ENCODE results near the gene COL16A1.

The COL16A1 gene

GRCh38 chr1:31650161-31651088 is 53.4 kb downstream of the COL16A1 start:
- no peak for FAIRE-seq
- no peak for DNase-seq (ENCODE audit: insufficient read length, low spot score)
- no peak for TF ChIP-seq POLR2AphosphoS5 (IDR thresholded peaks at IDR 0.05; ENCODE audit: low read depth, low read length)
- no peak for TF ChIP-seq POU2F2 (IDR thresholded peaks at IDR 0.05; ENCODE audit: low read depth, low read length)
- no peak for TF ChIP-seq PAX5 (IDR thresholded peaks at IDR 0.05; ENCODE audit: insufficient read depth, low read length, severe bottlenecking)
- TF ChIP-seq SPI1 (IDR thresholded peaks at IDR 0.05; ENCODE audit: low read depth, low read length) = no peak
- no peak for TF ChIP-seq TAF1 (IDR thresholded peaks at IDR 0.05; ENCODE audit: low read depth, low read length)
- TF ChIP-seq POLR2A (IDR thresholded peaks at IDR 0.05; ENCODE audit: low read depth, low read length) = no peak

GRCh38 chr1:31648641-31649357 is 55.0 kb downstream of the COL16A1 start:
- TF ChIP-seq POLR2A (IDR thresholded peaks at IDR 0.05; ENCODE audit: low read depth, low read length) (no peak), POU2F2 (IDR thresholded peaks at IDR 0.05; ENCODE audit: low read depth, low read length) (no peak), SPI1 (IDR thresholded peaks at IDR 0.05; ENCODE audit: low read depth, low read length) (no peak), TAF1 (IDR thresholded peaks at IDR 0.05; ENCODE audit: low read depth, low read length) (no peak), POLR2AphosphoS5 (IDR thresholded peaks at IDR 0.05; ENCODE audit: low read depth, low read length) (no peak), PAX5 (IDR thresholded peaks at IDR 0.05; ENCODE audit: insufficient read depth, low read length, severe bottlenecking) (no peak)
- FAIRE-seq = no peak
- no peak for DNase-seq (ENCODE audit: insufficient read length, low spot score)

GRCh38 chr1:31648190-31648589 is 55.6 kb downstream of the COL16A1 start:
- TF ChIP-seq PAX5 (IDR thresholded peaks at IDR 0.05; ENCODE audit: insufficient read depth, low read length, severe bottlenecking) = no peak
- no peak for TF ChIP-seq POU2F2 (IDR thresholded peaks at IDR 0.05; ENCODE audit: low read depth, low read length)
- TF ChIP-seq SPI1 (IDR thresholded peaks at IDR 0.05; ENCODE audit: low read depth, low read length) = no peak
- TF ChIP-seq TAF1 (IDR thresholded peaks at IDR 0.05; ENCODE audit: low read depth, low read length) = no peak
- TF ChIP-seq POLR2AphosphoS5 (IDR thresholded peaks at IDR 0.05; ENCODE audit: low read depth, low read length) = no peak
- no peak for TF ChIP-seq POLR2A (IDR thresholded peaks at IDR 0.05; ENCODE audit: low read depth, low read length)
- DNase-seq (ENCODE audit: insufficient read length, low spot score) (no peak), FAIRE-seq (no peak)

GRCh38 chr1:31647106-31647505 is 56.7 kb downstream of the COL16A1 start:
- TF ChIP-seq POLR2AphosphoS5 (IDR thresholded peaks at IDR 0.05; ENCODE audit: low read depth, low read length) (no peak), POLR2A (IDR thresholded peaks at IDR 0.05; ENCODE audit: low read depth, low read length) (no peak), POU2F2 (IDR thresholded peaks at IDR 0.05; ENCODE audit: low read depth, low read length) (no peak), PAX5 (IDR thresholded peaks at IDR 0.05; ENCODE audit: insufficient read depth, low read length, severe bottlenecking) (no peak), TAF1 (IDR thresholded peaks at IDR 0.05; ENCODE audit: low read depth, low read length) (no peak), SPI1 (IDR thresholded peaks at IDR 0.05; ENCODE audit: low read depth, low read length) (no peak)
- DNase-seq (ENCODE audit: insufficient read length, low spot score) = no peak
- no peak for FAIRE-seq

GRCh38 chr1:31646259-31646960 is 57.4 kb downstream of the COL16A1 start:
- FAIRE-seq (peak; percentile 38), DNase-seq (ENCODE audit: insufficient read length, low spot score) (no peak)
- TF ChIP-seq SPI1 (IDR thresholded peaks at IDR 0.05; ENCODE audit: low read depth, low read length) (no peak), PAX5 (IDR thresholded peaks at IDR 0.05; ENCODE audit: insufficient read depth, low read length, severe bottlenecking) (no peak), TAF1 (IDR thresholded peaks at IDR 0.05; ENCODE audit: low read depth, low read length) (no peak), POLR2AphosphoS5 (IDR thresholded peaks at IDR 0.05; ENCODE audit: low read depth, low read length) (no peak), POU2F2 (IDR thresholded peaks at IDR 0.05; ENCODE audit: low read depth, low read length) (no peak), POLR2A (IDR thresholded peaks at IDR 0.05; ENCODE audit: low read depth, low read length) (no peak)

GRCh38 chr1:31645274-31645568 is 58.6 kb downstream of the COL16A1 start:
- FAIRE-seq (no peak), DNase-seq (ENCODE audit: insufficient read length, low spot score) (no peak)
- TF ChIP-seq POLR2A (IDR thresholded peaks at IDR 0.05; ENCODE audit: low read depth, low read length) (no peak), POU2F2 (IDR thresholded peaks at IDR 0.05; ENCODE audit: low read depth, low read length) (no peak), TAF1 (IDR thresholded peaks at IDR 0.05; ENCODE audit: low read depth, low read length) (no peak), SPI1 (IDR thresholded peaks at IDR 0.05; ENCODE audit: low read depth, low read length) (no peak)

GRCh38 chr1:31644560-31645273 is 59.1 kb downstream of the COL16A1 start, which contains the start of gene PEF1:
Gene PEF1 (minus strand): TSS chr1:31644876. CDS start chr1:31644864, 12 bp downstream.
- TF ChIP-seq SPI1 (IDR thresholded peaks at IDR 0.05; ENCODE audit: low read depth, low read length) (no peak), TAF1 (IDR thresholded peaks at IDR 0.05; ENCODE audit: low read depth, low read length) (peak; percentile 16; the same call in 1 of the 2 replicates), POU2F2 (IDR thresholded peaks at IDR 0.05; ENCODE audit: low read depth, low read length) (no peak; the same call in 1 of the 2 replicates), POLR2A (IDR thresholded peaks at IDR 0.05; ENCODE audit: low read depth, low read length) (peak; percentile 70; the same call in 1 of the 2 replicates), PAX5 (IDR thresholded peaks at IDR 0.05; ENCODE audit: insufficient read depth, low read length, severe bottlenecking) (no peak), POLR2AphosphoS5 (IDR thresholded peaks at IDR 0.05; ENCODE audit: low read depth, low read length) (peak; percentile 80)
- peak; percentile 96 for DNase-seq (ENCODE audit: insufficient read length, low spot score)
- FAIRE-seq = peak; percentile 98

- FAIRE-seq (no peak), DNase-seq (ENCODE audit: insufficient read length, low spot score) (no peak)
- no peak for TF ChIP-seq POLR2AphosphoS5 (IDR thresholded peaks at IDR 0.05; ENCODE audit: low read depth, low read length)
- TF ChIP-seq PAX5 (IDR thresholded peaks at IDR 0.05; ENCODE audit: insufficient read depth, low read length, severe bottlenecking) = peak; percentile 40
- peak; percentile 64; the same call in 1 of the 2 replicates for TF ChIP-seq TAF1 (IDR thresholded peaks at IDR 0.05; ENCODE audit: low read depth, low read length)
Measured at GRCh38 chr1:31643976-31644559, 59.7 kb downstream of the COL16A1 start.

Measured in GM12891 (cell line).